Activated B cell treated with CpG ODN at 0.5 μM for 24 hours (primary cell): ENCODE measurements around the gene SEPTIN8. TPM values are rescaled to one million over a fixed set of nuclear protein-coding genes. Genes with fewer than 3 reads are reported as not detected.

Source experiments
- ATAC-seq: fragments of 200-7000 bp; cut with Tn5 transposase; one replicate; pipeline ENCODE4 v1.10.0; 2021; ENCODE audit warnings: low read depth, mild to moderate bottlenecking, moderate library complexity
- CTCF ChIA-PET: fragments of 350-600 bp; sonication (Branson Sonifier 250); formaldehyde crosslinking; loops from one replicate; lab custom pipeline; 2021; ENCODE audit warnings: antibody characterized with exemption; lab: Charles Lee
- POLR2A ChIA-PET: fragments of 350-600 bp; sonication (Branson Sonifier 250); formaldehyde crosslinking; loops from one replicate; lab custom pipeline; 2021; ENCODE audit warnings: antibody characterized with exemption; lab: Charles Lee
- DNase-seq: peaks from one replicate; pipeline ENCODE4 v3.0.0; 2022
- H3K27ac Mint-ChIP-seq: one replicate; pipeline ENCODE4 v1.8.0; 2020; ENCODE audit warnings: mixed read lengths
- H3K27me3 Mint-ChIP-seq: one replicate; pipeline ENCODE4 v1.8.0; 2021; ENCODE audit warnings: mixed read lengths
- H3K36me3 Mint-ChIP-seq: one replicate; pipeline ENCODE4 v1.8.0; 2021; ENCODE audit warnings: low read depth, mixed read lengths
- H3K4me1 Mint-ChIP-seq: one replicate; pipeline ENCODE4 v1.8.0; 2021; ENCODE audit warnings: mixed read lengths
- H3K4me3 Mint-ChIP-seq: one replicate; pipeline ENCODE4 v1.8.0; 2020; ENCODE audit warnings: mild to moderate bottlenecking, mixed read lengths
- H3K9me3 Mint-ChIP-seq: one replicate; pipeline ENCODE4 v1.8.0; 2020; ENCODE audit warnings: mixed read lengths
- intact Hi-C: fragments of 100-400 bp; cut with micrococcal nuclease; formaldehyde crosslinking; loops from one replicate; pipeline ENCODE4 v1.15.1; 2024
- total RNA-seq: library from RNA; stranded (reverse); gene quantifications from 2 replicates; pipeline ENCODE4 v1.2.3, GENCODE V29; 2022
- TF ChIP-seq, protein P1 (sequence below): fragments of 200-600 bp; IDR thresholded peaks from one replicate; pipeline ENCODE4 v1.8.0; 2022; ENCODE audit warnings: antibody characterized with exemption, mild to moderate bottlenecking

SEPTIN8 gene
- total RNA-seq, 1 donor from 2014 or later: 7.3 TPM

DNA sequence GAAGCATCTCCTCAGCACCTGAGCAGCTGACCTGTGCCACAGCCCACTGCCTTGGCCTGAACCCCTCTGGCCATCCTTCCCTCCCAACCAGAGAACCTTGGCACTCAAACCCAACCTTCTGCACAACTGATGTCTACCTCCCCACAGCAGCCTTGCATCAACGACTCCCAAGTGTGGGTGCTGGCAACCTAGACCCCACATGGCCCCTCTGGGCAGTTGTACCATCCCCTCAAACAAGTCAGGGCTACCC lies 10.3 kb downstream of the SEPTIN8 start:
- Mint-ChIP-seq H3K27me3 (no peaks in the 10 kb centered on the region), H3K4me3 (no peak overlapping the region), H3K9me3 (no peaks in the 10 kb centered on the region), H3K36me3 (no peaks in the 10 kb centered on the region), H3K27ac (no peak overlapping the region), H3K4me1 (no peaks in the 10 kb centered on the region)
- ATAC-seq (no peak), DNase-seq (no peak)
- intact Hi-C loops: no loop called here
- TF ChIP-seq, protein P1, sequence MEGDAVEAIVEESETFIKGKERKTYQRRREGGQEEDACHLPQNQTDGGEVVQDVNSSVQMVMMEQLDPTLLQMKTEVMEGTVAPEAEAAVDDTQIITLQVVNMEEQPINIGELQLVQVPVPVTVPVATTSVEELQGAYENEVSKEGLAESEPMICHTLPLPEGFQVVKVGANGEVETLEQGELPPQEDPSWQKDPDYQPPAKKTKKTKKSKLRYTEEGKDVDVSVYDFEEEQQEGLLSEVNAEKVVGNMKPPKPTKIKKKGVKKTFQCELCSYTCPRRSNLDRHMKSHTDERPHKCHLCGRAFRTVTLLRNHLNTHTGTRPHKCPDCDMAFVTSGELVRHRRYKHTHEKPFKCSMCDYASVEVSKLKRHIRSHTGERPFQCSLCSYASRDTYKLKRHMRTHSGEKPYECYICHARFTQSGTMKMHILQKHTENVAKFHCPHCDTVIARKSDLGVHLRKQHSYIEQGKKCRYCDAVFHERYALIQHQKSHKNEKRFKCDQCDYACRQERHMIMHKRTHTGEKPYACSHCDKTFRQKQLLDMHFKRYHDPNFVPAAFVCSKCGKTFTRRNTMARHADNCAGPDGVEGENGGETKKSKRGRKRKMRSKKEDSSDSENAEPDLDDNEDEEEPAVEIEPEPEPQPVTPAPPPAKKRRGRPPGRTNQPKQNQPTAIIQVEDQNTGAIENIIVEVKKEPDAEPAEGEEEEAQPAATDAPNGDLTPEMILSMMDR: no peak
- ChIA-PET POLR2A (no interaction called here), CTCF (no interaction called here)

DNA sequence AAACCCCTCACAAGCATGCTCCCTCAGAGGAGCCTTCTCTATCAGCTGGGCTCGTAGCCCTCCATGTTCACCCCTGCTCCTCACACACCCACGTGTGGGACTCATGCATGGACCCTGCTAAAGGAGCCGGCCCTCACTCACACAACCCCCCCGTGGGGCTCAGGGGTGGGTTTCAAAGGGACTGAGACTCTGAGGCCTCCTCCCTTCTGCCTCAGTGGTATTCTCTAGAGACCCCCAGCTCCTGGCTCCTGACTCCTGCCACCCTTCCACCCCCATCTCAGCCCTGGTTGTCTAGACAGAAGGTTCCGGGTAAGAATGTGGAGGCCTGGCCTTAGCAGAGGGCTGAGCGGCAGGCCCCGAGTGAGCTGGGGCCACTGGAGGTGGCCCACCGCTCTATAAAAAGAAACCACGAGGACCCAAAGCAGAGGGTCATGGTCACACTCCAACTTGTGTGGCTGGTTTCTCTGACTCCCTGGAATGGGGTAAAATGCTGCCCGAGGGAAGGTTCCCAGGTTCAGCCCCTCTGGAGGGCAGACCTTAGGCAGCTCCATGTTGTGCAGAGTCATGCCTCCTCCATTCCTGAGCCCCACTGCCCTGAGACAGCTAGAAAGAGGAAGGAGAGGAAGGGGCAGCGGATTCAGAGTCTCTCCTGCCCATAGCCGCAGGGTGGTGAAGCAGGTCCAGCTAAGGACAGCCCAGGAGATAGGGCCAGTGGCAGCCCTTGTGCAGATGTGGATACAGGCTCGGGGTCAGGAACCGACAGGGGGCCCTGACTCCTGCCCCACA lies 10.8 kb downstream of the SEPTIN8 start:
- no peaks in the 10 kb centered on the region for H3K9me3 Mint-ChIP-seq
- H3K27me3 Mint-ChIP-seq: no peaks in the 10 kb centered on the region
- no peak overlapping the region for H3K4me3 Mint-ChIP-seq
- DNase-seq: no peak
- ChIA-PET CTCF (no interaction called here), POLR2A (no interaction called here)
- no peak overlapping the region for H3K27ac Mint-ChIP-seq
- no peak for ATAC-seq
- TF ChIP-seq, protein P1: no peak
- intact Hi-C loops: no loop called here
- no peaks in the 10 kb centered on the region for H3K36me3 Mint-ChIP-seq
- no peaks in the 10 kb centered on the region for H3K4me1 Mint-ChIP-seq

DNA sequence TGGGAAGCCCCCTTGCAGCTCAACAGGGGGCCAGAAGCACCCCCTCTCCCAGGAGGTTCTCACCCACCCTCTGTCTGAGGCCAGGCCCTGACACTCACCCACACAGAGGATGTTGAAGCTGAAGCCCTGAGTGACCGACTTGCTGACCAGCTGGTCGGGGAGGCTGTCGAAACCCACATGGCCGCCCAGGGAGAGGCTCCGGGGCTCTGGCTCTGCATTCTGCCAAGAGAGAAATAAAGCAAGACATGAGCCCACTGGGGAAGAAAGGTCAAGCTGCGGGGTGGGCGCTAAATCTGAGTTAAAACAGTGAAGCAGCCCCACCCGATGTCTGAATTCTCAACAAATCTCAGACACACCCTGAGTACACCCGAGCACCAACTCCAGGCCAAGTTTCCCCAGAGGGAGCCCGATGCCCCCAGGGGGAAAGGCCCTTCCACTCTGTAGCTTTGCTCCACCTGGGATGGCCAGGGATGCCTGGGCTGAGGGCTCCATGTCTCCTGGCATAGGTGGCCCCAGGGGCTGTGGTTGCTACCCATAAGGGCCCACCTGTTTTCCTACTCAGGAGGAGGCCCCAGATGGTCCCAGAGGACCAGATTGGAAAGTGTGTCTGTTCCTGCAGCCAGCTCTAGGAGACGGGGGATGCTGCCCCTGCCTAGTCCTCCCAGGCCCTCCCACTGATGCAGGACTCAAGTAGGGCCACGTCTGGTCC lies 11.6 kb downstream of the SEPTIN8 start:
- Mint-ChIP-seq H3K27ac (no peak overlapping the region), H3K27me3 (no peaks in the 10 kb centered on the region), H3K4me3 (no peak overlapping the region), H3K9me3 (no peaks in the 10 kb centered on the region), H3K4me1 (no peaks in the 10 kb centered on the region), H3K36me3 (no peaks in the 10 kb centered on the region)
- DNase-seq: no peak
- intact Hi-C loops: no loop called here
- TF ChIP-seq, protein P1: no peak
- ChIA-PET CTCF (no interaction called here), POLR2A (no interaction called here)
- no peak for ATAC-seq

DNA sequence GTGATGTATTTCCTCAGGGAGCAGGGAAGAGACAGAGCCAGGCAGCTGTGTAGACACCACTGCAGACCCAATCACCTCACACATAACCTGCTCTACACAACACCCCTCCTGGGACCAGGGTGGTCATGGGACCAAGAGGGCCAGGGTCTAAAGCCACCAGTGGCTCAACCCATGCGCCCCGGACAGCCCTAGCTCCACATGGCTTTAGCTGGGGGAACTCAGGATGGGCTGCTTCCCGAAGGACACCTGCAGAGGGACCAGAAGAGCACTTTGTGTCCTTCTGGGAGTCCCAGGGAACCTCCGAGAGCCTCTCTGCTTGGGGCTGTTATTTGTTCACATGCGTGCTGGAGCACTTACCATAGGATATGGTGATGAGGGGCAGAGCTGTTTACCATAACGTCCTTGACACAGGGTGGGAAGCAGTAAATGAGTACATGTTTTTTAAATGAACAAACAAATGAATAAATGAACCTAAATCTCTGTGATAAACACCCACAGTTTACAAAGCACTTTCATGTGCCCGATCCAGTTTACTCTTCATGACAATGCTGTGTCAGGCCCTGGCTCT lies 12.3 kb downstream of the SEPTIN8 start:
- ChIA-PET CTCF (no interaction called here), POLR2A (no interaction called here)
- TF ChIP-seq, protein P1: no peak
- Mint-ChIP-seq H3K36me3 (no peaks in the 10 kb centered on the region), H3K4me1 (no peaks in the 10 kb centered on the region), H3K27ac (no peak overlapping the region), H3K4me3 (no peak overlapping the region), H3K9me3 (no peaks in the 10 kb centered on the region), H3K27me3 (no peaks in the 10 kb centered on the region)
- no peak for DNase-seq
- ATAC-seq: no peak
- intact Hi-C loops: no loop called here

DNA sequence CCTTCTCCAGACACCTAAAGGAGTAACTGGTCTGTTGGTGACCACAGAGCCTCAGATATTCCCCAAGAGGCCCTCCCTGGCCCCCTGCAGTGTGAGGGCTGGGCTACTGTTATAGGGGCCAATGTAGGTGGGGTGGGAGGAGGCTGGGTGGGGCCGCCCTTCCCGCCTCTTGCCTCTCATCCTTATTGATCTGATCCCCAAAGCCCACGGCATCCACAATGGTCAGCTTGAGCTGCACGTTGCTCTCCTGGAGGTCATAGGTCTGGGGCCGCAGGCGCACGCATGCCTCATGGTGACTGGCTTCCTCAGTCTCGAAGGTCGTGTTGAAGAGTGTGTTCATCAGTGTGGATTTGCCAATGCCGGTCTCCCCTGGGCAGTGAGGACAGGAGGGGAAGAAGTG lies 13.0 kb downstream of the SEPTIN8 start:
- intact Hi-C loops: no loop called here
- DNase-seq (no peak), ATAC-seq (no peak)
- H3K27ac Mint-ChIP-seq: no peak overlapping the region
- H3K4me3 Mint-ChIP-seq: no peak overlapping the region
- POLR2A ChIA-PET: no interaction called here
- no peaks in the 10 kb centered on the region for H3K27me3 Mint-ChIP-seq
- H3K9me3 Mint-ChIP-seq: no peaks in the 10 kb centered on the region
- TF ChIP-seq, protein P1: no peak
- CTCF ChIA-PET: no interaction called here
- H3K36me3 Mint-ChIP-seq: no peaks in the 10 kb centered on the region
- H3K4me1 Mint-ChIP-seq: no peaks in the 10 kb centered on the region
